NCI-H226 (cell line): Measurements from ENCODE around the gene C1orf105.
A peak's percentile ranks its signal among the peaks of the same experiment; 100 is the strongest.
"Not testable (repeated sequence)": the region's sequence is repeated elsewhere in the genome, so short reads cannot be mapped to it uniquely, and the experiment has no call there.

Experiments
- DNase-seq: peaks from one replicate; pipeline ENCODE4 v3.0.0-alpha.2; 2015

C1orf105 gene

DNA sequence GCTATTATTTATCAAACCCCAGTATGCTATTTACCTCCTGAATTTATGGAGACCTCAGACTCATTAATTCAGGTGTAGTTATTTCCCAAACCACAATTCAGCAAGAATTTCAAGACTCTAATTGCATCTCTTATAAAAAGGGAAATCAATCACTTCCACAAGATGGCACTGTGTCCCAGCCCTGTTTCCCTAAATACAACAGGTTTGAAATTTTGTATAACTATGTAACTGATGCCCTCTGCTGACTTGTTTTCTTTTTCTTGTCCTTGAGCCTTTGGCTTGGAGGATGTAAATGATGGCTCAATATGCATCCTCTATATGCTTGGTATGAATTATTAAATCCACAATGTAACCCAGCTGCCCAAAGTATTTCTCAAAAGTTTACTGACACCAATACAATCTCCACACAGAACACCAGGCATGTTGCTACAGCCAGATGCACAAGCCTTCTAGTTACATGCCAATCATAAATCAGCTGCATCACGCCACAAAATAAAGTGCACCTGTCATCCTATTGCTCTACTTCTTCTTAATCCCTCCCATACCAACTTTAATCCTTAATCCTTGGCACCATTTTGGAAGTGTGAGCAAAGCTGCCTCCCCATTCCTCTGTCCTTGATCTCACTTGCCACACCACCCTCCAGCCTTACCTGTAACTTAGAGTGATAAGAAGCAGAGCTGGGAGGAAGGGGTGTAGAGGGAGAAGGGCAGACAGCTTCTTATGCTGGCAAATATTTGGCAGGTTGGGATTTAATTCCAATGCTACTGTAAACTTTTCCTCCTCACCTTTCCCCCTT is 9.0 kb downstream of the C1orf105 start:
- peak; percentile 47 for DNase-seq

DNA sequence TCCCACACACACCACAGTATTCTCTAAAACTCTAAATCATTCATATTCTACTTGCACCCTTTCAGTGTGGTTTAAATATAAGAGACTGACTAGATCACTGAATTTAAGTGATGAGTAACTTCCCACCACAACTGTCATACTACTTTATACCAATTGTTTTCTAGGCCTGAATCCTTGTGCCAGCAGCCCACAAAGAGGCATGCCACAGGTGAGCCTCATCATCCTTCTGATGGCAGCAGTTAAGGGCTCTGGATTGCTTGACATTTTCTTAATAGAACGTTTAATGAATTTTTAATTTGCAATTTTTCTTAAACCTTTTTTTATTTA is 9.6 kb downstream of the C1orf105 start:
- DNase-seq: no peak

DNA sequence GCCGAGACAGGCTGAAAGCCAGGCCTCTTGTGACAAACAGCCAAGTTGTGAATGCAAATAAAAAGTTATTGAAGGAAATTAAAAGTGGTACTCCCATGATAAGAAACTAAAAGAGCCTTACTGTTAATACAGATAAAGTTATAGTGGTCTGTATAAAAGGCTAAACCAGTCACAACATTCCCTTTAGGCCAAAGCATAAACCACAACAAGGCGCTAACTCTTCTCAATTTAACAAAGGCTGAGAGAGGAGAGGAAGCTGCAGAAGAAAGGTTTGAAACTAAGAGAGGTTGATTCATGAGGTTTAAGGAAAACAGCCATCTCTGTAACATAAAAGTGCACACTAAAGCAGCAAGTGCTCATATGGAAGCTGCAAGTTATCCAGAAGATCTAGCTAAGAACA is 10.7 kb downstream of the C1orf105 start:
- no peak for DNase-seq

DNA sequence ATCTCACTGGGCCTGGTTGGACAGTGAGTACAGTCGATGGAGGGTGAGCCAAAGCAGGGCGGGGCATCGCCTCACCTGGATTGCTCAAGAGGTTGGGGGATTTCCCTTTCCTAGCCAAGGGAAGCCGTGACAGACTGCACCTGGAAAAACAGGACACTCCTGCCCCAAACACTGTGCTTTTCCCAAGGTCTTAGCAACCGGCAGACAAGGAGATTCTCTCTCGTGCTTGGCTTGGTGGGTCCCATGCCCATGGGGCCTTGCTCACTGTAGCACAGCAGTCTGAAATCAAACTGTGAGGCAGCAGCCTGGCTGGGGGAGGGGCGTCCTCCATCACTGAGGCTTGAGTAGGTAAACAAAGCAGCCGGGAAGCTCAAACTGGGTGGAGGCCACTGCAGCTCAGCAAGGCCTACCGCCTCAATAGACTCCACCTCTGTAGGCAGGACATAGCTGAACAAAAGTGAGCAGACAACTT is 11.3 kb downstream of the C1orf105 start:
- no peak for DNase-seq

DNA sequence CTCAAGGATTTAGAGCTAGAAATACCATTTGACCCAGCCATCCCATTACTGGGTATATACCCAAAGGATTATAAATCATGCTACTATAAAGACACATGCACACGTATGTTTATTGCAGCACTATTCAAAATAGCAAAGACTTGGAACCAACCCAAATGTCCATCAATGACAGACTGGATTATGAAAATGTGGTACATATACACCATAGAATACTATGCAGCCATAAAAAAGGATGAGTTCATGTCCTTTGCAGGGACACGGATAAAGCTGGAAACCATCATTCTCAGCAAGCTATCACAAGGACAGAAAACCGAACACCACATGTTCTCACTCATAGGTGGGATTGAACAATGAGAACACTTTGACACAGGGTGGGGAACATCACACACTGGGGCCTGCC is 16.7 kb downstream of the C1orf105 start:
- not testable (repeated sequence) for DNase-seq

DNA sequence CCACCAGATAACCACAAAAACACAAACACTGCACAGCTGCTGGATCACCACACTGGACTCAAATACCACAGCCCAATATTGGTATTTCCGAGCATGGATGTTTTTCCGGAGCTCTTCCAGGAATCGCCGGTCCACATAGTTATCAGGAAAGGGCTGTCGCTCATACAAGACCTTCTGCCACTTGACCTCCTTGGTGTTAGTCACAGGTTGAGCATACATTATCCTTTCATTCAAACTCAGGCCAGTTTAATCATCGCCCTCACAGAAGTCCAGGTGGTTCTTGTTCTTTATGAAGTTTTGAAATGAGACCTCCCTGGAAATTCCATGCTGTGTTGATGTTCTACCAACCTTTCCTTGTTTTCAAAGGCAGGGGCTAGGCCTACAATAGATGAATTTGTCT is 21.9 kb downstream of the C1orf105 start:
- no peak for DNase-seq

DNA sequence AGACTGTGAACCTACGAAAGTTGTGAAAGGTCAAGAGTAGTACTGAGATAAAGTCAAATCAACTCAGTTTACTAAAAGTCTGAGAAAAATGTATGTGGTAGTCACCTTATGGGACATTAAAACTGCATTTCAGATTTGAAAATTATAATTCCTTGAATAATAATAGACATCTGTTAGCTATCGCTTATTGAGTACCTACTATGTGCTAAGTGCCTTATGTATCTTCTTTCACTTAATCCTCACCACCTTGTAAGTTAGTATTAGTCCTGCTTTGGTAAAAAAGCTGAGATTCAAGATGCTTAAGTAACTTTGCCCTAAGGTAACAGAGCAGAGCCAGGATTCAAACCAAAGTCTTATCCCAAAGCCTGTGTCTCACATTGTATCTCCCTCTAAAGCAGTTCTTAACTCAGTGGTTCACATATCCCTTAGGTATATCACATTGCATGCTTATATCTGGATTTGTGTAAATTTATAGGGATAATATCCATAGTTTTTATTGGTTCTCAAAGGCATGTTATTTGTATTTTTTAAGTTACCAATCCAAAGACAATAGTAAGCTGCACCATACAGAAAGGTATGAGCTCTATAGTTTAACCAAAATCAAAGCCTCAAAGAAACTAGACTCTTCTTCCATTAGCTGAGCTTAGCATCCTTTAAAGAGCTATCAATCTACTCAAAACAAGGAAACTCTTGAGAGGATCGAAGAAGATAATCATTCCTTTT is 22.5 kb downstream of the C1orf105 start:
- no peak for DNase-seq

DNA sequence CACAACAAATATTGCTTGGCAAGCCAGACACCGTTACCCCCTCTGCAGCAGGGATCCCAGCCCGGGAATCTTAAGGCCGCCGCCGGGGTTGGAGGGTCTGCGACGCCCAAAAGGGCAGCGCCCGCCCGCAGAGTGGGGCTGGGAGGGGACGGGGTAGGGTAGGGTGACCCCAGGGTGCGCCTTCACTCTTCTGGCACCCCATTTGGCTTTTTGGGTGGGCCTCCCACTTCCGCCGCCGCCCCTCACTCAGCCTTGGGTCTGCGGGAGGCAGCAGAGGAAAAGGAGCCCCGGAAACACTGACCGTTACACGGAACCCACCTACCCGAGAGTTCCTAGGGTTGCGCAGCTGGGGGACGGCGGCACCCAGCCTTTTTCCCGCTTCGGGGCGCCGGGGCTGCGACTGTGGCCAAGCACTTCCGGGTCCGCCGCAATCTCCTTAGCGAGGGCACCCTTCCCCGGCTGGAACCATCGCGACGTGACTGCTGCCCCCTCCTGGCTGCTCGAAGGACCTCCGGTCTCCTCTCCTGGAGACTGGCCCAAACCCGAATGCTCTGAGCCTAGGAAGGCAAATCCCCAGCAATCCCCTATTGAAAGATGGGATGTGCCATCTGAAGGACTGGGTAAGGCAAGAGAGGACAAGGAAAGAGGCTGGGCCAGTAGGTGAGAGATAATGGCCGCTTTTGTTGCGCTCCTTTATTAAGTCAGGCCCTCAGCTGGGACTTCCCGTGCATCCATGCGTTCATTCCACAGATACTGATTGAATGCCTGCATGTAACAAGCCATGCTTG is 23.4 kb downstream of the C1orf105 start, which contains the start of gene PIGC:
PIGC (minus strand) TSS at position 404 of the 788 bp plus-strand sequence. CDS start 1,447 bp downstream, outside the sequence.
- peak; percentile 71 for DNase-seq

DNA sequence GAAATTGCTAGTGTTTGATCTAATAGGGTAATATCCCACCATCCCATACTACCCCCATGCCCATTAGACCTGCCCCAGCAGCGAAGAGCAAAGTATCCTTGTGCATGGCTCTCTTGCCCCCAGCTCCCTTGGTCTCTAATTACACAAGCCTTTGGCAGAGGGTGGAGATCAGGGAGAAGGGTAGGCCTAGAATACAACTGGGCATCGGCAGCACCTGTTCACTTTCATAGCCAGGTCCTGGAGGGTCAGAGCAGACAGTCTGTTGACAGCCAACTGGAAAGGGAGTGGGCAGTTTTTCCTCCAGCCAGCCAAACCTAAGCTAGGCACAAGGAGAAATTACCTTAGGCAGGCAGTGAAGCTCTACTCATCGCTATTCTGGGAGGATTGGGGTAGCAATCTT is 26.1 kb downstream of the C1orf105 start:
- no peak for DNase-seq

DNA sequence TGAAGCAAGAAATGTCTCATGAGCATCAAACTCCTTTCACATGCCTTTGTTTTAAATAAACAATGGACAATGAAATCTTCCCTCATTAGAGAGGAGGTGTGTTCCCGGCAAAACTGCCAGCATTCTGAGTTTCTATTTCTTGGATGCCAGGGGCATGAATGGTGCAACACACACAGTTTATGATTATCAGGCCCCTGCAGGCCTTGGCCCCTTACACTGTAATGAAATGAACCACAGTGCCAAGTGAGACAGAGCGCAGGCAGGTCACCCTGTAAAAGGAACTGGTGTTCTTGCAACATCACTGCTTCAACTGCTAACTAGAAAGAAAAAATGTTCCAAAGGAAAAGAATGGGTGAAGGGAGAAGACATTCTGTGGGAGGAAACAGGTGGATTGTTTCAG is 27.2 kb downstream of the C1orf105 start:
- DNase-seq: no peak

DNA sequence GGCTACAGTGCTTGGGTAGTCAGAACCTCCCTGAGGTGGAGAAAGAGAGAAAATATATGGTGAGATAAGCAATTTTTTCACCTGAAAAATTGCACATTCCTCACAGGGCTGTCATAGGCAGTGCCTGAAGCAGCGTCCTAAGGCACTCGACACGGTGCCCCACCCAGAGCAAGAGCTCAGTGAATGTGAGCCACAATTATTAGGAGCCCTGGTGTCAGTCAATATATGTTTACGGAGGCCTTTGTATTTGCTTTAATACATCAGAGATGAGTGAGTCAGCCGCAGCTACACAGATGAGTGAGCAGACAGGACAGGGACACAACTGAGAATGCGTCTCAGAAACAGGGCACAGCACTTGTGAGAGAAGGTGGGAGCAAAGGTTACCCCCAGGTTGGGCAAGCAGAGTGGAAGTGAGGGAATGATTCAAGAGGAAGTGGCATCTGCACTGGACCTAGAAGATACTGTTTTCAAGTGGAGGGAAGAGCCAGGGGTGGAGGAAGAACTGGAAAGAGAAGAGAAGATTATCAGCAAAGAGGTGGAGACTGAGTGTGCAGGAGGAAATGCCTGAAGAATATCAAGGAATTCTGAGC is 28.6 kb downstream of the C1orf105 start:
- DNase-seq: peak; percentile 58

DNA sequence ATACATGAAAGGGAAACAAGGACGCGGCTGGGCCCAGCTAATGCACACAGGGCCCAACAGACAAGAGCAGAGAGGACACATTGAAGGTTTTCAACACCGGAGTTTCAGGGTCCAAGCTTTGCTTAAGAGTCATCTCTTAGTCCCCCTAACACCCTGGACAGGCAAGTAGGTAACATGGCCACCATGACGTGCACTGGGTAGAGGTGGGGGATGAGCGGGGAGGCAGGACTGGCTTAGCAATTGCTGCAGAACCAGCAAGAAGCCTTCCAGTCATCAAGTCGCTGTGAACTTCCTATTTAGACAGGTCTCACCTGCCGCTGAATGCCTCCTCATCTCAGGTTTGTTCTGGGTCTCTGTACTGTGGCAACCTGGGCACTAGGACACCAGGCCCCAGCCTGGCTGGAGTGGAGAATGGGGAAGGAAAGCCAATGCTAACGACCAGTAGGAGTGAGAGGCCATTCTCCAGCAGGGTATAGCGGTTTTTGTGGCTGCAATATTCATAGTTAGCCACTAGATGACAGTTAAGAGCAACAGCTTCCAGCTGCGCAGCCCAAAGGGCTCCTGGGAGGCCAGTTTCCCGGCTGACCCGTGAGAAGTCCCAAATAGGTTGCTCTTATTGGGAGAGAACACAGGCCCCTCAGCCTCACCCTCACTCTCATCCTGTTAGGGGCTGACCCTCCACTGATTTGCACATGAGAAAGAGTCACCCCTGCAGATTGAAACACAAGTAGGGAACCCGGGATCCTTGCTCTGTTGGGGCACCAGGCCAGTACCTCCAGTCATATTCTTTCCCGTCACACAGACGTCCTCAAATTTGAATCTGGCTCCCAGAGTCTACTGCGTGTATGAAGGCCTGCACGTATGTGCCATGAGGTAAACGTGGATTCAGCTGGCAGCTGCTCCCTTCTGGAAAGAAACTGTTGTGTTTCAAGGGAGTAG is 29.4 kb downstream of the C1orf105 start:
- peak; percentile 68 for DNase-seq

DNA sequence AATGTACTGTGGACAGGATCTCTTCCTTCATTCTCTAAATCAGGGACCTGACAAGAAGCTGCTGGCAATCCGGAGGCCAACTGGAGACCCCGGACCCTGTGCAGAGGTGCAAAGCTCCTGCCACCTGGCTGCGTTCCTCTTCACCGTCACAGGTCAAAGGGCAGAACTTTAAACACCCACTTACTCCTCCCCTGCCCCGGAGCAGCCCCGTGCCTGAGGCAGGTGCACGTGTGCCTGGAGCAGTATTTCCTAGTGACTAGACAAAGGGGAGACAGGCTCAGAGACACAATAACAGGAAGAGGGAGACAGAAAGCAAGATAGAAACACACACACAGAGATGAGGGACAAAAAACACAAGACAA is 30.0 kb downstream of the C1orf105 start:
- DNase-seq: no peak

DNA sequence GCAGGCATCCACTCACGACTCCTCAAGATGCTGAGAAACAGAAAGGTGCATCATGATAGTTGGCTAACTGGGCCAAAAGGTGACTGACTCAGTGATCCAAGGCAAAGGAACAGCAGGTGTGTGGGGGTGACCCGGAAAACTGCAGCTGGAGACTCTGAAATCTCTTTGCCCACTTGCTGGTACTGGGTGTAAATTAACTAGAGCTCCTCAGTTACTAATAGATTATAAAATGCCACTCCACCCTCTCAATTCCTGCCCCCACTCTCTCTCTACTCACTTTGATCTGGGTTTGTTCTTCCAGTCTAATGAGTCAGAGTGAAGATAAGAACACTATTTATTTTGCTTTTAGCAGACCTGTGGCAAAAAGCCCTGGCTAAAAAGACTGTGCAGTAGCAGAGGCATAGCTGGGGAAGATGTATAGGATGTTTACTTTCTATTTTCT is 30.5 kb downstream of the C1orf105 start:
- DNase-seq: peak; percentile 81

DNA sequence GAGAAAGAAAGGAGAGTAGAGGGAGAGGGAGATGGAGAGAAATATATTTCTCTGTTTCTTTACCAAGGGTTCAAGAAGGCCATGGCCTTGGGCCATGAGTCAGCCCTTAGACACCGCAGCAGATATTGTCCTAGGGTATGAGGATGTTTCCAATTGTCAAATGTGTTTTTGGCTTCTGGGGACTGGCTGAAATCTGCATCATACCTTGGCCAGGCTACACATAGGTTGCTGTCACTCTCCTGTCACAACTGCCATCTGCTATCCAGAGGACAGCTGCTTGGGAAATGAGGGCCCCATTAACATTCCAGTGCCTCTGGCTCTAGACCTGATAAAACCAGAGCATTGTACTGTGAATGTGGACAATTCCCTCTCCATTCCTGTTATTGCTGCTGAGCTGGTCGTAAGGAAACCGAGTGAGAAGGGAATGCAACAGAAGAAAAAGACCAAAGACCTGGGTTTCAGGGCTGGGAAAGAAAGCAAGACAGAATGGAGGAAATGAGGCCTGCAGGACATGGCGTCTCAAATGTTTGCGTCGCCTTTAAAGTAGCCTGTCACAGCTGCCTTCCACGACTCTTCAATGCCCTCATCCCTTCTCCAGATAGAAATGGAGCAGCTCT is 32.2 kb downstream of the C1orf105 start:
- no peak for DNase-seq

DNA sequence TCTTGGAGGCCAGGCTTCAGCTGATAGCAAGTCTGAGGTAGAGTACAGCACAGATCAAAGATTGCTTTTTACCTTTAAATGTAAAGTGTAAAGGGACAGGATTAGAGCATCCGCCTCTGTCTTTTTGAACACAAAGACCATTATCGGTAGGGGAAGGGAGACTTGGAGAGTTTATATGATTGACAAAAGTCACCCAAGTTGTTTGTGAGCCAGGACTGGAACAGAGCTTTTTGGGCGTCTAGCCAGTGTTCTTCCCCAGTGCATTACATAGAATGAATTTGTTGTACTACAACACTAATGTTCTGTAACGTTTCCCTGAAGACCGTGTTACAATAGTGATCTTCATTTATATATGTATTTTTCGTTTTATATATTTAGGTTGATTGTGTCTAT is 32.7 kb downstream of the C1orf105 start:
- DNase-seq: no peak

DNA sequence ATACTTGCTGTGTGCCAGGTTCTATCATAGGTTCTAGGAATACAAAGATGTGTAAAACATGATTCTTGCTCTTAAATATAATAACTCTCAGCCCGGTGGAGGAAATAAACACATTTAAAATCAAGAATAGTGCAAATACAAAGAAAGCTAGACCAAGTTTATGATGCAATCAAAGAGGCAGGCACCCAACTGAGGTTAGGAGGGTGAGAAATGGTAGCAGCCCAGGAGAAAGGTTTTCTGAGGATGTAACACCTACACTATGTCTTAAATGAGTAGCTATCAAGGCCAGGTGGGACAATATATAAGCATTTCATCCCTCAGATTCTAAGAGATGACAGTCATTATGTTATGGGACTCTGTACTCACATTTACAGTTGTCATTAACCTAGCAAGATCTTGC is 33.1 kb downstream of the C1orf105 start:
- DNase-seq: no peak

DNA sequence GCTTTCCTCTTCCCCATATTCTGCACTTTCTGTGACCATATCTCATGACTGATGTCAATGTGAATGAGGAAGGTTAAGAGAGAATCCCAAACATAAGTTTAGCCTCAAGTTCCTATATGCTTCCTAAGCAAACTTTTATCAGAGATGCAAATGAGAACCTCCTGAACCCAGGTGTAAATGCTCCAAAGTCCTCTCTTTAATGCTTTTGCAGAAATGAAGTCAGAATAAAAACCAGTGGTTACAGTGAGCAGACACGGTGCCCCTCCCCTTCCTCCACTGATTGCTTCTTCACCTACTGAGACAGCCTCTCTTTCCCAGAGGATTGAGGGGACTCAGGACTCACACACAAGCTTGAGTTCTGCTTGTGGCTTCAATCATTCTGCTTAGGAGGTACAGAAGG is 35.0 kb downstream of the C1orf105 start:
- no peak for DNase-seq

DNA sequence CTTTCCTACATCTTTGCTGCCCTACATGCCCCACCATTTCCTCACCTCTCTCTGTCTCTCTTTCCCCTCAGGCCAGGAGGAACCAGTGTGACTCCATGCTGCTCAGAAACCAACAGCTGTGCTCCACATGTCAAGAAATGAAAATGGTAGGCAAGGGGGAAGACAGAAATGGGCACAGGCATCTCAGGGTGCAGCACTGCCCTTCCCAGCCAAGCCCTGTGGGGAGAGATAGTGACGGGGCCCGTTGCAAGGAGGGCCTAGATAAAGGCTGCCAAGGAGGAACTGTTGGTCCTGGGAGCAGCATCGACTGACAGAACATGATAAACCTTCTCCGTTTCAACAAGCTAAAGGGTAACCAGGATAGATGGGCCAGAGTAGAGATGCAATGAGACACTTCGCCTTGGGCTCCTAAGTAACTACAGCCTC is 35.9 kb downstream of the C1orf105 start:
- no peak for DNase-seq

DNA sequence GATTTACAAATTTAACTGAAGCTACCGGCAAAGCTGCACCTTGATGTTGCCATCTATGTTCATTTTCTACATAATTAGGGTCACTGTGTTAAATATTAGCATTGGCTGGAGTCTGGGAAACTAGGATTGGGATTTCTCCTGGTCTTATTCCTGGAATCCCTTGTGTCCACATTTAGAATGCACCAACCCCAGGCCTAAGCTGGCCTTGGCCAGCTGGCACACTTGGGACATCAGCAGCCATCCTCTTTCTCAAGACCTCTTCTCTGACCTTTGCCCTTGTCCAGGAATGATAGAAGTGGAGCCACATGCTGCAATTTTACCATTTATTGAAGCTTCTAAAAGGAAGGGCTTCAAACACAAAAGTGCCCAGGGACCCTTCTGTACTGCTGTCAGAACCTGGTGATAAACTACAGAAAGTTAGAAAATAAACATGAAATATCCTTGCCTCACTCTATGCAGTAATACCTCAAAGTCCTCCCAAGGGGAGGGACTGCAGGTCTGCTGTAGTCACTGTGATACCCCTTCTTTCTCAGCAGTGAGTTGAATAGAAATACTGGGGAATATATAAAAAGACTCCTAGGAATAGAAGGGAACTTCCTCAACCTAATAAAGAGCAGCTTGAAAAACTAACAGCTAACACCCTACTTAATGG is 37.1 kb downstream of the C1orf105 start:
- DNase-seq: no peak

DNA sequence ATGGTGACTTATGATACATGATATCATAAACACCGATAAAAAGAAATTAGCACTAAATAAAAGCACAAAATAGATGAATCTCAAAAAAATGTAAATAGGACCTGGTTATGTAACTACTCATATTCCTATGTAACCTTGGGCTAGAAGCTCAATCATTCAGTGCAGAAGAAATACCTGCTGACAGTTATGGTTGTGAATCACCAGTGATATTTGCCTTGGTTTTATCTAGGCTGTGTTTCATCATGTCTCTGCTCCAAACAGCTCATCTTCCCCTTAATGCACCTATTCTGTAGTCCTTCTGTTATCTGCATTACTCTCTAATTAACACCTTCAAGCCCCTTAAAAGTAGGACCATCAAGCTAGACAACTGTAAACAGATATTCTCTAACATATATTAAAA is 39.7 kb downstream of the C1orf105 start:
- peak; percentile 70 for DNase-seq
